IMR-90 (cell line): ENCODE measurements around the gene DENND1A. TPM values are rescaled to one million over a fixed set of nuclear protein-coding genes. Genes with fewer than 3 reads are reported as not detected.

Source experiments
- ATAC-seq: fragments of 200-7000 bp; cut with Tn5 transposase; 2 replicates; pipeline ENCODE4 v1.9.1; 2020; ENCODE audit warnings: low read depth, mild to moderate bottlenecking, moderate library complexity
- BruUV-seq: library from RNA; stranded (reverse); fragments of 400-500 nt; replicated peaks from 2 replicates; lab custom pipeline; 2021; lab: Mats Ljungman, UMichigan
- CTCF ChIA-PET: fragments of 300-600 bp; formaldehyde crosslinking; extraction: SDS; loops from one replicate; lab custom pipeline; 2021; ENCODE audit warnings: antibody characterized with exemption; lab: Yijun Ruan, JAX
- POLR2A ChIA-PET: fragments of 300-600 bp; sonication (Branson Sonifier 250); formaldehyde crosslinking; loops from one replicate; lab custom pipeline; 2022; ENCODE audit warnings: antibody characterized with exemption; ENCODE audit not compliant: unreplicated experiment; lab: Charles Lee
- DNase-seq: peaks from one replicate; pipeline ENCODE4 v3.0.0; 2013
- H2AFZ ChIP-seq: replicated peaks from 2 replicates; pipeline ENCODE3; 2013; ENCODE audit warnings: low read length, mild to moderate bottlenecking; ENCODE audit not compliant: poor library complexity
- H2AK5ac ChIP-seq: 2 replicates; pipeline ENCODE4 v1.6.1; 2013; ENCODE audit warnings: low read depth, low read length, inconsistent platforms
- H2AK9ac ChIP-seq: replicated peaks from 2 replicates; pipeline ENCODE3; 2013; ENCODE audit warnings: mild to moderate bottlenecking, low read depth, low read length, moderate library complexity; ENCODE audit not compliant: poor library complexity
- H2BK120ac ChIP-seq: 2 replicates; pipeline ENCODE4 v1.6.1; 2013; ENCODE audit warnings: low read depth, low read length, inconsistent platforms
- H2BK15ac ChIP-seq: 3 replicates; pipeline ENCODE4 v1.6.1; 2013; ENCODE audit warnings: low read depth, low read length, inconsistent platforms
- H2BK20ac ChIP-seq: 2 replicates; pipeline ENCODE4 v1.6.1; 2013; ENCODE audit warnings: low read depth, mild to moderate bottlenecking, inconsistent platforms, low read length, moderate library complexity
- H2BK5ac ChIP-seq: 2 replicates; pipeline ENCODE4 v1.6.1; 2013; ENCODE audit warnings: mild to moderate bottlenecking, low read depth, low read length, inconsistent platforms; ENCODE audit not compliant: poor library complexity, severe bottlenecking
- H3K14ac ChIP-seq: replicated peaks from 2 replicates; pipeline ENCODE4 v1.6.1; 2013; ENCODE audit warnings: low read depth, low read length, inconsistent platforms
- H3K18ac ChIP-seq: 2 replicates; pipeline ENCODE4 v1.6.1; 2013; ENCODE audit warnings: low read depth, low read length, control low read depth
- H3K23ac ChIP-seq: 2 replicates; pipeline ENCODE4 v1.6.1; 2013; ENCODE audit warnings: low read depth, low read length, inconsistent platforms
- H3K27ac ChIP-seq: 2 replicates; pipeline ENCODE4 v1.5.1; 2013; ENCODE audit warnings: mild to moderate bottlenecking, control low read depth, low read length; ENCODE audit not compliant: insufficient read depth
- H3K27me3 ChIP-seq: 2 replicates; pipeline ENCODE4 v1.6.1; 2013; ENCODE audit warnings: low read length; ENCODE audit not compliant: control insufficient read depth, insufficient read depth
- H3K36me3 ChIP-seq: 2 replicates; pipeline ENCODE4 v1.6.1; 2013; ENCODE audit warnings: low read length, mixed read lengths; ENCODE audit not compliant: control insufficient read depth, insufficient read depth
- H3K4ac ChIP-seq: 2 replicates; pipeline ENCODE4 v1.6.1; 2013; ENCODE audit warnings: low read depth, low read length, inconsistent platforms
- H3K4me1 ChIP-seq: 2 replicates; pipeline ENCODE4 v1.6.1; 2013; ENCODE audit warnings: low read length, mixed read lengths; ENCODE audit not compliant: control insufficient read depth, insufficient read depth
- H3K4me2 ChIP-seq: 2 replicates; pipeline ENCODE4 v1.6.1; 2013; ENCODE audit warnings: low read depth, mild to moderate bottlenecking, control low read depth, low read length, moderate library complexity
- H3K4me3 ChIP-seq: 2 replicates; pipeline ENCODE4 v1.5.1; 2013; ENCODE audit warnings: low read depth, mild to moderate bottlenecking, control low read depth, low read length, moderate library complexity; ENCODE audit not compliant: insufficient read depth
- H3K56ac ChIP-seq: 2 replicates; pipeline ENCODE4 v1.6.1; 2013; ENCODE audit warnings: low read length, inconsistent platforms; ENCODE audit not compliant: insufficient read depth; ENCODE audit errors: extremely low read depth
- H3K79me1 ChIP-seq, 2 experiments: 2 replicates each; pipeline ENCODE4 v1.6.1; 2013; ENCODE audit warnings: low read length in 2 of 2, inconsistent platforms in 1 of 2, low read depth in 1 of 2
- H3K9ac ChIP-seq: 2 replicates; pipeline ENCODE4 v1.6.1; 2013; ENCODE audit warnings: low read depth, low read length, control low read depth
- H3K9me1 ChIP-seq: 2 replicates; pipeline ENCODE4 v1.6.1; 2013; ENCODE audit warnings: low read length, inconsistent platforms; ENCODE audit not compliant: insufficient read depth
- H3K9me3 ChIP-seq: 2 replicates; pipeline ENCODE4 v1.6.1; 2013; ENCODE audit warnings: low read length; ENCODE audit not compliant: control insufficient read depth, insufficient read depth
- H4K20me1 ChIP-seq: 2 replicates; pipeline ENCODE4 v1.6.1; 2013; ENCODE audit warnings: low read length, inconsistent platforms; ENCODE audit not compliant: insufficient read depth
- H4K5ac ChIP-seq: 2 replicates; pipeline ENCODE4 v1.6.1; 2013; ENCODE audit warnings: mild to moderate bottlenecking, low read depth, low read length, control low read depth
- H4K8ac ChIP-seq, 2 experiments: 2 replicates each; pipeline ENCODE4 v1.6.1; 2013; ENCODE audit warnings: low read depth in 2 of 2, low read length in 2 of 2, control low read depth in 1 of 2, inconsistent platforms in 1 of 2
- H4K91ac ChIP-seq: 2 replicates; pipeline ENCODE4 v1.6.1; 2013; ENCODE audit warnings: low read depth, low read length, inconsistent platforms; ENCODE audit not compliant: insufficient read depth
- BHLHE40 ChIP-seq: fragments of 150-350 bp; IDR thresholded peaks from 2 replicates; pipeline ENCODE4 v1.6.1; 2016; ENCODE audit warnings: mild to moderate bottlenecking, low read depth, low read length
- CTCF ChIP-seq: conservative IDR thresholded peaks from 2 replicates; pipeline ENCODE4 v1.5.1; 2012; ENCODE audit warnings: mild to moderate bottlenecking, low read depth, low read length, improper control_type of control experiment
- FOS ChIP-seq: fragments of 150-350 bp; IDR thresholded peaks from 2 replicates; pipeline ENCODE4 v1.6.1; 2016; ENCODE audit warnings: low read depth, low read length
- MAZ ChIP-seq: IDR thresholded peaks from 2 replicates; pipeline ENCODE4 v1.6.1; 2012; ENCODE audit warnings: low read depth, mild to moderate bottlenecking, low read length, improper control_type of control experiment, moderate library complexity, borderline replicate concordance
- MXI1 ChIP-seq: IDR thresholded peaks from 2 replicates; pipeline ENCODE4 v1.6.1; 2012; ENCODE audit warnings: low read depth, mild to moderate bottlenecking, low read length, moderate library complexity, borderline replicate concordance
- NFE2L2 ChIP-seq: fragments of 150-350 bp; IDR thresholded peaks from 2 replicates; pipeline ENCODE4 v1.6.1; 2016; ENCODE audit warnings: low read depth, mild to moderate bottlenecking, low read length
- POLR2A ChIP-seq: IDR thresholded peaks from 2 replicates; pipeline ENCODE4 v1.6.1; 2012; ENCODE audit warnings: mild to moderate bottlenecking, low read depth, low read length
- RFX5 ChIP-seq: IDR thresholded peaks from 2 replicates; pipeline ENCODE4 v1.8.0; 2012; ENCODE audit warnings: low read depth, mild to moderate bottlenecking, low read length, moderate library complexity
- USF2 ChIP-seq: fragments of 150-350 bp; IDR thresholded peaks from 2 replicates; pipeline ENCODE4 v1.6.1; 2017; ENCODE audit warnings: mild to moderate bottlenecking, antibody characterized with exemption, low read length, low read depth
- WGBS, 2 experiments: methylation state at CpG; one replicate each; pipeline versions ENCODE4 v1.1.5 to v1.1.7; 2013; ENCODE audit warnings: missing lambda C conversion rate in 2 of 2; ENCODE audit not compliant: insufficient read length in 1 of 2; ENCODE audit errors: extremely low coverage in 2 of 2; 5-methylcytosine and 5-hydroxymethylcytosine counted together
- dilution Hi-C: fragments of 300-500 bp; cut with HindIII; formaldehyde crosslinking; loops from one replicate; pipeline ENCODE4 v1.14.3; 2018; ENCODE audit warnings: low sequenced_read_pairs; ENCODE audit not compliant: unreplicated experiment
- in situ Hi-C: fragments of 300-500 bp; cut with MboI; formaldehyde crosslinking; loops from 3 replicates; pipeline ENCODE4 v1.14.3; 2019; ENCODE audit warnings: low sequenced_read_pairs, inconsistent platforms, mixed read lengths
- intact Hi-C: fragments of 100-400 bp; cut with micrococcal nuclease; formaldehyde crosslinking; loops from 2 replicates; pipeline ENCODE4 v1.10.0; 2022
- polyA plus RNA-seq, 3 experiments: library from polyadenylated mRNA; depleted of rRNA; stranded (reverse); fragments of >200 nt; gene quantifications; 2 replicates each; pipeline ENCODE4 v1.2.3, GENCODE V29; 2012; ENCODE audit warnings: low replicate concordance in 1 of 3
- total RNA-seq: library from RNA; depleted of rRNA; stranded (reverse); fragments of >200 nt; gene quantifications from 2 replicates; pipeline ENCODE4 v1.2.3, GENCODE V29; 2012

The DENND1A gene
- total and polyA plus RNA-seq, 2 of the 4 experiments (the other 2 are of a cell fraction) = 21.4 to 27.6 TPM

DNA sequence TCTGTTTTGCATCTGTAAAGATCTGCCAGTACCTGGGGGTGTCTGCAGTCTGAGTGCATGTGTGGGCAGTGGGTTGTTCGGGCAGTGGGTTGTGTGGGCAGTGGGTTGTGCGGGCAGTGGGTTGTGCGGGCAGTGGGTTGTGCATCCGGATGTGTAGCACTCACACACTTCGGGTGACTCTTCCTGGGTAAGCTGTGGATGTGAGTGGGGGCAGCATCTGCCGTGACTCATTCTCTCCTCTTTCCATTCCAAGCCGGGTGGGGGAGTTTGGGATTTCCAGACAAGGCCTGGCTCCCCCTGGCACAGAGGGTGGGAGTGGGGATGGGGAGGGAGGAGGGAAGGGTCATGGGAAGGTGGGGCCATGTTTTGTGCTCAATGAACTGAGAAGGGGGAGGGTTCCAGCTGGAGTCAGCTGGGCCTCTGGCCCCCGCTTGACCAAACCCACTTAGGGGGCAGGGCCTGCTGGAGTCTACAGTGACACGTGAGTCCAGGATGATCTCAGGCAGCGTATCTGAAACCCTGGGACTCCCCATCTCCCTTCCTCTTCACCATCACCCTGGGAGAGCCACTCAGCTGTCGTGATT, 565.6 kb downstream of the DENND1A start:
- Histone ChIP-seq H3K36me3 (no peaks in the 10 kb centered on the region), H4K20me1 (no peaks in the 10 kb centered on the region), H3K4me3 (no peak overlapping the region), H2AFZ (peak overlapping the region; percentile 75), H3K14ac (no peak overlapping the region), H2BK20ac (no peak overlapping the region), H2AK5ac (no peak overlapping the region), H2BK15ac (no peak overlapping the region), H3K4ac (no peak overlapping the region), H3K9me1 (no peaks in the 10 kb centered on the region), H2BK120ac (no peak overlapping the region), H4K91ac (no peak overlapping the region), H3K9ac (no peak overlapping the region), H3K27ac (no peak overlapping the region), H2BK5ac (no peak overlapping the region), H3K56ac (no peak overlapping the region), H3K18ac (no peak overlapping the region; the same call in 1 of the 2 replicates), H3K23ac (no peak overlapping the region), H3K79me1 (no peaks in the 10 kb centered on the region), H3K4me1 (peaks cover 11% of the 10 kb centered on the region; the same call in 1 of the 2 replicates), H3K4me2 (peak overlapping the region; percentile 40; the same call in 1 of the 2 replicates), H4K5ac (no peak overlapping the region), H2AK9ac (no peak overlapping the region), H3K9me3 (no peaks in the 10 kb centered on the region), H3K27me3 (peaks cover 18% of the 10 kb centered on the region), H4K8ac (no peak overlapping the region)
- ChIA-PET CTCF (no interaction called here), POLR2A (no interaction called here)
- BruUV-seq = no TSS peak
- dilution Hi-C loops = no loop called here
- no CpG with 5 or more reads among the region's 11 CpGs for WGBS, 2 experiments
- in situ Hi-C loops = no loop called here
- peak; percentile 61 for DNase-seq
- intact Hi-C loops = no loop called here
- TF ChIP-seq RFX5 (no peak), NFE2L2 (no peak), MXI1 (no peak), CTCF (no peak), POLR2A (no peak), MAZ (peak; percentile 69; the same call in 1 of the 2 replicates), BHLHE40 (peak; percentile 38), USF2 (no peak), FOS (peak; percentile 47)
- ATAC-seq = peak; percentile 65
